Measurements from ENCODE around the gene MUC3A.
"Not testable (repeated sequence)": the region's sequence is repeated elsewhere in the genome, so short reads cannot be mapped to it uniquely, and the experiment has no call there.

Gene MUC3A

DNA sequence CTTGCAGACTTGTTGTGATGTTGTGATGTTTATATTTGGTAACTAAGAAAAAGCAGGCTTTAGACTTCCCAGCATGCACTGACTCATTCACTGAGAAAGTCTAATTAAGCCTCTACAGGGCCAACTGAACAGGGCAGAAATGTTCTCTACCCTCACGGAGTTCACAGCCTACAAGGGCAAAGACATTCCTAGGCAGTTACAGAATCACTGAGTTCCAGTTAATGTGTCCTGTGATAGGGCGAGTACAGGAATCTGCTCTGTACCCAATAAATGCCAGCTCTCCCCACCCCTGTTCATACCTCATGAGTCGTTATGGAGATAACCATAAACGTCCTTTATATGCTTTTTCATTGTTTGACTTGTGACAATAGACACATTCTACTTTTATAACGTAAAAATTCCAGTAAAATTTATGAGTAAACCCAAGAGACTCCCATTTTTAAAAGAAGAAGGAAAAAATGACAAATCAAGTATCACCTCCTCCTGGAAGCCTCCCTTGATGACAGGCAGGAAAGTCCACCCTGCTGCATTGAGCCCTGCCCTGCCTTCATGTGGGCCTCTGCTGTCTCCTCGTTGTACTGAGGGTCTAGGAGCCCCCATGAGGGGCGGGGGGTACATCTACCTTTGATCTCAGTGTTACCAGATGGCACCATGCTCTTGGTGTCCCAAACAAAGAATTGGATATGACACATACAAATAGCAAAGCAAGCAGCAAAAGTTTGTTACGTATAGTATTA is 34.3 kb downstream of the MUC3A start:
- no peaks in the 10 kb centered on the region for H3K4me1 ChIP-seq
- H3K4me3 ChIP-seq (ENCODE audit: low read depth, low read length): no peak overlapping the region
- no peaks in the 10 kb centered on the region for H3K27me3 ChIP-seq (ENCODE audit: control insufficient read depth, insufficient read depth, low read length)
- H3K36me3 ChIP-seq (ENCODE audit: control insufficient read depth, insufficient read depth, low read length): no peaks in the 10 kb centered on the region
- H3K27ac ChIP-seq: no peak overlapping the region
- H2AFZ ChIP-seq: no peak overlapping the region
- H3K79me2 ChIP-seq: no peaks in the 10 kb centered on the region
- H3K4me2 ChIP-seq (ENCODE audit: low read length): no peak overlapping the region
- H3K9ac ChIP-seq: no peak overlapping the region
- TF ChIP-seq, protein P1, sequence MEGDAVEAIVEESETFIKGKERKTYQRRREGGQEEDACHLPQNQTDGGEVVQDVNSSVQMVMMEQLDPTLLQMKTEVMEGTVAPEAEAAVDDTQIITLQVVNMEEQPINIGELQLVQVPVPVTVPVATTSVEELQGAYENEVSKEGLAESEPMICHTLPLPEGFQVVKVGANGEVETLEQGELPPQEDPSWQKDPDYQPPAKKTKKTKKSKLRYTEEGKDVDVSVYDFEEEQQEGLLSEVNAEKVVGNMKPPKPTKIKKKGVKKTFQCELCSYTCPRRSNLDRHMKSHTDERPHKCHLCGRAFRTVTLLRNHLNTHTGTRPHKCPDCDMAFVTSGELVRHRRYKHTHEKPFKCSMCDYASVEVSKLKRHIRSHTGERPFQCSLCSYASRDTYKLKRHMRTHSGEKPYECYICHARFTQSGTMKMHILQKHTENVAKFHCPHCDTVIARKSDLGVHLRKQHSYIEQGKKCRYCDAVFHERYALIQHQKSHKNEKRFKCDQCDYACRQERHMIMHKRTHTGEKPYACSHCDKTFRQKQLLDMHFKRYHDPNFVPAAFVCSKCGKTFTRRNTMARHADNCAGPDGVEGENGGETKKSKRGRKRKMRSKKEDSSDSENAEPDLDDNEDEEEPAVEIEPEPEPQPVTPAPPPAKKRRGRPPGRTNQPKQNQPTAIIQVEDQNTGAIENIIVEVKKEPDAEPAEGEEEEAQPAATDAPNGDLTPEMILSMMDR (IDR thresholded peaks at IDR 0.05): no peak
- H3K9me3 ChIP-seq (ENCODE audit: control insufficient read depth, low read length): no peaks in the 10 kb centered on the region

DNA sequence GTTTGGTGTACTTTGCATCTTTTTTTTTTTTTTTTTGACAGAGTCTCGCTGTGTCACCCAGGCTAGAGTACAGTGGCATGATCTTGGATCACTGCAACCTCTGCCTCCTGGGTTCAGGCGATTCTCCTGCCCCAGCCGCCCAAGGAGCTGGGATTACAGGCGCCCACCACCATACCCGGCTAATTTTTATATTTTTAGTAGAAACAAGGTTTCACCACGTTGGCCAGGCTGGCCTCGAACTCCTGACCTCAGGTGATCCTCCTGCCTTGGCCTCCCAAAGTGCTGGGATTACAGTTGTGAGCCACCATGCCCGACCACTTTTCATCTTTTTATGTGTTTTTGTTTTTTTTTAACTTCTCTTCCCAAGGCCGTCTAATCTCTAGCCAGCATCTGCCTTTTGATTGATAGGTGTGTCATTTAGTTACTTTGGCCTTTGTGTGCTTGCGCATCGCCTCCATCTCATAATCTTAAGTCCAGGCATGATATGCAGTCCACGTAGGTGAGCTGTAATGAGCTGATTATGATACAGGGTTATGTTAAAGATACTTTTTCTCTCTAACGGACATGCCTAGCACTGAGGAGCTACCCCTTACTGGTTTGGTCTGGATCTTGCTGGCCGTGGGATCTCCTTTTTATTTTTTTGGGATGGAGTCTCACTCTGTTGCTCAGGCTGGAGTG is 35.0 kb downstream of the MUC3A start:
- not testable (repeated sequence) for H3K27ac ChIP-seq, H3K9ac ChIP-seq

DNA sequence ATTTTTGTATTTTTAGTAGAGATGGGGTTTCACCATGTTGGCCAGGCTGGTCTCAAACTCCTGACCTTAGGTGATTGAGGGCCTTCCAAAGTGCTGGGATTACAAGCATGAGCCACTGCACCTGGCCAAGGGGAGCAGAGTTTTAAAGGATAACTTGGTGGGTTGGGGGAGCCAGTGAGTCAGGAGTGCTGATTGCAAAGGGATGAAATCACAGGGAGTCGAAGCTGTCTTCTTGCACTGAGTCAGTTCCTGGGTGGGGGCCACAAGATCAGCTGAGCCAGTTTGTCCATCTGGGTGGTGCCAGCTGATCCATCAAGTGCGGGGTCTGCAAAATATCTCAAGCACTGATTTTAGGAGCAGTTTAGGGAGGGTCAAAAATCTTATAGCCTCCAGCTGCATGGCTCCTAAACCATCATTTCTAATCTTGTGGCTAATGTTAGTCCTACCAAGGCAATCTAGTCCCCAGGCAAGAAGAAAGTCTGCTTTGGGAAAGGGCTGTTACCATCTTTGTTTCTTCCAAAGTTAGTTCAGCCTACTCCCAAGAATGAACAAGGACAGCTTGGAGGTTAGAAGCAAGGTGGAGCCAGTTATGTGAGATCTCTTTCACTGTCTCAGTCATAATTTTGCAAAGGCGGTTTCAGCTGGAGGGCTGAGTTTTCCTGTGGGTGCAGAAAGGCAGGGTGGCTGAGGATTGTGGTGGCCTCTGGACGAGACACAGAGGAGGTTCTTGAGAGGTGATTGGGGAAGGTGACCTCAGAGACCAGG is 35.9 kb downstream of the MUC3A start:
- not testable (repeated sequence) for H2AFZ ChIP-seq; H3K27ac ChIP-seq; H3K4me3 ChIP-seq (ENCODE audit: low read depth, low read length)

More for the DNA sequence above, 35.0 kb downstream of the MUC3A start:
- not testable (repeated sequence) for H3K36me3 ChIP-seq (ENCODE audit: control insufficient read depth, insufficient read depth, low read length); H3K79me2 ChIP-seq; H3K4me3 ChIP-seq (ENCODE audit: low read depth, low read length); H3K4me1 ChIP-seq; H2AFZ ChIP-seq; H3K4me2 ChIP-seq (ENCODE audit: low read length); H3K9me3 ChIP-seq (ENCODE audit: control insufficient read depth, low read length); H3K27me3 ChIP-seq (ENCODE audit: control insufficient read depth, insufficient read depth, low read length)

DNA sequence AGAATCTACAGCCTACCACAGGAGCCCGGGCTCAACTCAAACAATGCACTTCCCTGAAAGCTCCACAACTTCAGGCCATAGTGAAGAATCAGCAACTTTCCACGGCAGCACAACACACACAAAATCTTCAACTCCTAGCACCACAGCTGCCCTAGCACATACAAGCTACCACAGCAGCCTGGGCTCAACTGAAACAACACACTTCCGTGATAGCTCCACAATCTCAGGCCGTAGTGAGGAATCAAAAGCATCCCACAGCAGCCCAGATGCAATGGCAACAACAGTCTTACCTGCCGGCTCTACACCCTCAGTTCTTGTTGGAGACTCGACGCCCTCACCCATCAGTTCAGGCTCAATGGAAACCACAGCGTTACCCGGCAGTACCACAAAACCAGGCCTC is 42.3 kb downstream of the MUC3A start:
- no peaks in the 10 kb centered on the region for H3K9me3 ChIP-seq (ENCODE audit: control insufficient read depth, low read length)
- H3K4me1 ChIP-seq: no peaks in the 10 kb centered on the region
- no peaks in the 10 kb centered on the region for H3K79me2 ChIP-seq
- H3K27me3 ChIP-seq (ENCODE audit: control insufficient read depth, insufficient read depth, low read length): no peaks in the 10 kb centered on the region
- H3K4me3 ChIP-seq (ENCODE audit: low read depth, low read length): no peak overlapping the region
- no peaks in the 10 kb centered on the region for H3K36me3 ChIP-seq (ENCODE audit: control insufficient read depth, insufficient read depth, low read length)
- no peak overlapping the region for H3K9ac ChIP-seq
- TF ChIP-seq, protein P1 (IDR thresholded peaks at IDR 0.05): no peak
- H3K4me2 ChIP-seq (ENCODE audit: low read length): no peak overlapping the region
- no peak overlapping the region for H3K27ac ChIP-seq
- H2AFZ ChIP-seq: no peak overlapping the region

More for the DNA sequence above, 35.9 kb downstream of the MUC3A start:
- not testable (repeated sequence) for H3K9me3 ChIP-seq (ENCODE audit: control insufficient read depth, low read length); H3K4me2 ChIP-seq (ENCODE audit: low read length); H3K4me1 ChIP-seq; H3K79me2 ChIP-seq; H3K9ac ChIP-seq; H3K36me3 ChIP-seq (ENCODE audit: control insufficient read depth, insufficient read depth, low read length); H3K27me3 ChIP-seq (ENCODE audit: control insufficient read depth, insufficient read depth, low read length)

DNA sequence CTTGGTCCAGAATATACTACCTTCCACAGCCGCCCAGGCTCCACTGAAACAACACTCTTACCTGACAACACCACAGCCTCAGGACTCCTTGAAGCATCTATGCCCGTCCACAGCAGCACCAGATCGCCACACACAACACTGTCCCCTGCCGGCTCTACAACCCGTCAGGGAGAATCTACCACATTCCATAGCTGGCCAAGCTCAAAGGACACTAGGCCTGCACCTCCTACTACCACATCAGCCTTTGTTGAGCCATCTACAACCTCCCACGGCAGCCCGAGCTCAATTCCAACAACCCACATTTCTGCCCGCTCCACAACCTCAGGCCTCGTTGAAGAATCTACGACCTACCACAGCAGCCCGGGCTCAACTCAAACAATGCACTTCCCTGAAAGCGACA is 42.9 kb downstream of the MUC3A start:
- not testable (repeated sequence) for H3K79me2 ChIP-seq; H3K36me3 ChIP-seq (ENCODE audit: control insufficient read depth, insufficient read depth, low read length); H3K9me3 ChIP-seq (ENCODE audit: control insufficient read depth, low read length); H3K9ac ChIP-seq; H3K27ac ChIP-seq; H3K4me1 ChIP-seq; H3K4me3 ChIP-seq (ENCODE audit: low read depth, low read length); H2AFZ ChIP-seq; H3K27me3 ChIP-seq (ENCODE audit: control insufficient read depth, insufficient read depth, low read length); H3K4me2 ChIP-seq (ENCODE audit: low read length)

DNA sequence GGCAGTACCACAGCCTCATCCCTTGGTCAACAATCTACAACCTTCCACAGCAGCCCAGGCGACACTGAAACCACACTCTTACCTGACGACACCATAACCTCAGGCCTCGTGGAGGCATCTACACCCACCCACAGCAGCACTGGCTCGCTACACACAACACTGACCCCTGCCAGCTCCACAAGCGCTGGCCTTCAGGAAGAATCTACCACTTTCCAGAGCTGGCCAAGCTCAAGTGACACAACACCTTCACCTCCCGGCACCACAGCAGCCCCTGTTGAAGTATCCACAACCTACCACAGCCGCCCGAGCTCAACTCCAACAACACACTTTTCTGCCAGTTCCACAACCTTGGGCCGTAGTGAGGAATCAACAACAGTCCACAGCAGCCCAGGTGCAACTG is 45.3 kb downstream of the MUC3A start:
- H3K9me3 ChIP-seq (ENCODE audit: control insufficient read depth, low read length); H3K4me1 ChIP-seq; H3K79me2 ChIP-seq; H2AFZ ChIP-seq; H3K27ac ChIP-seq; H3K9ac ChIP-seq; H3K36me3 ChIP-seq (ENCODE audit: control insufficient read depth, insufficient read depth, low read length); H3K4me3 ChIP-seq (ENCODE audit: low read depth, low read length); H3K27me3 ChIP-seq (ENCODE audit: control insufficient read depth, insufficient read depth, low read length); H3K4me2 ChIP-seq (ENCODE audit: low read length): not testable (repeated sequence)

DNA sequence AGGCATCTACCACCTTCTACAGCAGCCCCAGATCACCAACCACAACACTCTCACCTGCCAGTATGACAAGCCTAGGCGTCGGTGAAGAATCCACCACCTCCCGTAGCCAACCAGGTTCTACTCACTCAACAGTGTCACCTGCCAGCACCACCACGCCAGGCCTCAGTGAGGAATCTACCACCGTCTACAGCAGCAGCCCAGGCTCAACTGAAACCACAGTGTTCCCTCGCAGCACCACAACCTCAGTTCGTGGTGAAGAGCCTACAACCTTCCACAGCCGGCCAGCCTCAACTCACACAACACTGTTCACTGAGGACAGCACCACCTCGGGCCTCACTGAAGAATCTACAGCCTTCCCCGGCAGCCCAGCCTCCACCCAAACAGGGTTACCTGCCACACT is 49.2 kb downstream of the MUC3A start:
- not testable (repeated sequence) for H3K9me3 ChIP-seq (ENCODE audit: control insufficient read depth, low read length); H2AFZ ChIP-seq; H3K4me3 ChIP-seq (ENCODE audit: low read depth, low read length)

DNA sequence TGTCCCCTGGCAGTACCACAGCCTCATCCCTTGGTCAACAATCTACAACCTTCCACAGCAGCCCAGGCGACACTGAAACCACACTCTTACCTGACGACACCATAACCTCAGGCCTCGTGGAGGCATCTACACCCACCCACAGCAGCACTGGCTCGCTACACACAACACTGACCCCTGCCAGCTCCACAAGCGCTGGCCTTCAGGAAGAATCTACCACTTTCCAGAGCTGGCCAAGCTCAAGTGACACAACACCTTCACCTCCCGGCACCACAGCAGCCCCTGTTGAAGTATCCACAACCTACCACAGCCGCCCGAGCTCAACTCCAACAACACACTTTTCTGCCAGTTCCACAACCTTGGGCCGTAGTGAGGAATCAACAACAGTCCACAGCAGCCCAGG is 50.0 kb downstream of the MUC3A start:
- H3K4me2 ChIP-seq (ENCODE audit: low read length); H3K27ac ChIP-seq; H3K4me3 ChIP-seq (ENCODE audit: low read depth, low read length); H2AFZ ChIP-seq; H3K36me3 ChIP-seq (ENCODE audit: control insufficient read depth, insufficient read depth, low read length); H3K9me3 ChIP-seq (ENCODE audit: control insufficient read depth, low read length); H3K9ac ChIP-seq; H3K79me2 ChIP-seq; H3K4me1 ChIP-seq; H3K27me3 ChIP-seq (ENCODE audit: control insufficient read depth, insufficient read depth, low read length): not testable (repeated sequence)

More for the DNA sequence above, 49.2 kb downstream of the MUC3A start:
- not testable (repeated sequence) for H3K4me1 ChIP-seq; H3K36me3 ChIP-seq (ENCODE audit: control insufficient read depth, insufficient read depth, low read length); H3K27ac ChIP-seq; H3K4me2 ChIP-seq (ENCODE audit: low read length); H3K79me2 ChIP-seq; H3K9ac ChIP-seq; H3K27me3 ChIP-seq (ENCODE audit: control insufficient read depth, insufficient read depth, low read length)

DNA sequence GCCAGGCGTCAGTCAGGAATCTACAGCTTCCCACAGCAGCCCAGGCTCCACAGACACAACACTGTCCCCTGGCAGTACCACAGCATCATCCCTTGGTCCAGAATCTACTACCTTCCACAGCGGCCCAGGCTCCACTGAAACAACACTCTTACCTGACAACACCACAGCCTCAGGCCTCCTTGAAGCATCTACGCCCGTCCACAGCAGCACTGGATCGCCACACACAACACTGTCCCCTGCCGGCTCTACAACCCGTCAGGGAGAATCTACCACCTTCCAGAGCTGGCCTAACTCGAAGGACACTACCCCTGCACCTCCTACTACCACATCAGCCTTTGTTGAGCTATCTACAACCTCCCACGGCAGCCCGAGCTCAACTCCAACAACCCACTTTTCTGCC is 50.7 kb downstream of the MUC3A start:
- H3K36me3 ChIP-seq (ENCODE audit: control insufficient read depth, insufficient read depth, low read length); H3K9ac ChIP-seq; H2AFZ ChIP-seq; H3K27me3 ChIP-seq (ENCODE audit: control insufficient read depth, insufficient read depth, low read length); H3K9me3 ChIP-seq (ENCODE audit: control insufficient read depth, low read length); H3K4me2 ChIP-seq (ENCODE audit: low read length); H3K4me1 ChIP-seq; H3K79me2 ChIP-seq; H3K27ac ChIP-seq; H3K4me3 ChIP-seq (ENCODE audit: low read depth, low read length): not testable (repeated sequence)

Measured in parathyroid adenoma (tissue), 2 donors.